Measurements from ENCODE around the gene NTRK3.
"Not testable (repeated sequence)": the region's sequence is repeated elsewhere in the genome, so short reads cannot be mapped to it uniquely, and the experiment has no call there.

NTRK3 gene

DNA sequence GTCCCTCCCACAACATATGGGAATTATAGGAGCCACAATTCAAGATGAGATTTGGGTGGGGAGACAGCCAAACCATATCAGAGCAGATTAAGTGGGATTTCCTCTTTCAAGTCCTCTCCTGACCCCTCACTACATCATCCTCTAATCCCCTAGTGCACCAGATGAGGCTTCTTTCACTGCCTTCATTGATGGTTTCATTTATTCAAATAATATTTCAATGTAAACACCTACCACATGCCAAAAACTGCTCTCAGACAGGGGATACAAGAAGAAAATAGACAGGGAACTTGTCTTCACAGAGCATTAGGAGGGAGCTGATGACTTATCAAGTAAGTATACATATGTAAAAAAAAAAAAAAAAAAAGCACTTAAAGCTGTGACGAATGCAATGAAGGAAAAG is 180.2 kb downstream of the NTRK3 start:
- no peak for DNase-seq (ENCODE audit: extremely low read depth, low read depth)
- TF ChIP-seq, protein P1, sequence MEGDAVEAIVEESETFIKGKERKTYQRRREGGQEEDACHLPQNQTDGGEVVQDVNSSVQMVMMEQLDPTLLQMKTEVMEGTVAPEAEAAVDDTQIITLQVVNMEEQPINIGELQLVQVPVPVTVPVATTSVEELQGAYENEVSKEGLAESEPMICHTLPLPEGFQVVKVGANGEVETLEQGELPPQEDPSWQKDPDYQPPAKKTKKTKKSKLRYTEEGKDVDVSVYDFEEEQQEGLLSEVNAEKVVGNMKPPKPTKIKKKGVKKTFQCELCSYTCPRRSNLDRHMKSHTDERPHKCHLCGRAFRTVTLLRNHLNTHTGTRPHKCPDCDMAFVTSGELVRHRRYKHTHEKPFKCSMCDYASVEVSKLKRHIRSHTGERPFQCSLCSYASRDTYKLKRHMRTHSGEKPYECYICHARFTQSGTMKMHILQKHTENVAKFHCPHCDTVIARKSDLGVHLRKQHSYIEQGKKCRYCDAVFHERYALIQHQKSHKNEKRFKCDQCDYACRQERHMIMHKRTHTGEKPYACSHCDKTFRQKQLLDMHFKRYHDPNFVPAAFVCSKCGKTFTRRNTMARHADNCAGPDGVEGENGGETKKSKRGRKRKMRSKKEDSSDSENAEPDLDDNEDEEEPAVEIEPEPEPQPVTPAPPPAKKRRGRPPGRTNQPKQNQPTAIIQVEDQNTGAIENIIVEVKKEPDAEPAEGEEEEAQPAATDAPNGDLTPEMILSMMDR (IDR thresholded peaks at IDR 0.05; ENCODE audit: low read depth, low read length) = no peak

DNA sequence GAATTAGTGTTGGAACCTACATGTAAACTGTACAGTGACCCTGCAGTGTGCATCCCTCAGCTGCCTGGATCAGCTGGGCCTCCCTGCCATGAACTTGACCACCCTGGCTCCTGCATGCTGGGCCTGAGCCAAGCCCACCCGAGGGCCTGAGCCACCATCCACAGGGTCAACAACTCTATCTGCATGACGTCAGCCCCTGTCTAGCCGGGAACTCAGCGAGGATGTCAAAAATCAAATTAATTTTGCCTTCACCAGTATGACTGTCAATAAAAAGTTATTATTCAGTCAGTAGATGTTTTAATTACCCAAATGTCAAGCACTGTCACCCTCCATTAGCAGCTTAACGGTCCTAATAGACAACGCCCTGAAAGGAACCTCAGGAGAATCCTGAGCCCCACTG is 181.4 kb downstream of the NTRK3 start:
- no peak for DNase-seq (ENCODE audit: extremely low read depth, low read depth)
- TF ChIP-seq, protein P1 (IDR thresholded peaks at IDR 0.05; ENCODE audit: low read depth, low read length) = no peak

DNA sequence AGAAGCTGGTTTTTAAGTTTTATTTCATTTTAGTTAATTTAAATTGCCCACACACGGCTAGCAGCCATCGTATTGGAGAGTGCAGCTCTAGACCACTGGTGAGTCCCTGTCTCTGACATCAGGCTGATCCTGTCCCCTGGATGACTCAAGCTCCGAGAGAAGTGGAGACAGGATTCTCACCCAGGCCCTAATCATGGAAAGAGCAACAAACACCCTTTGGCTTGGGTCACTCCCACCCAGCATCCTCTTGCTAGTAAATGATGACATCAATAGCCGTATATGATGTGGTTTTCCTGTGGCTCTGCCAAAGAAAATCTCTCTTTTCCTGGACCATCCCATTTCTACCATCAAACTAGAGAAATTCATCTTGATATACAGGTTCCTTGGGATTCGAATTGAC is 182.2 kb downstream of the NTRK3 start:
- TF ChIP-seq, protein P1 (IDR thresholded peaks at IDR 0.05; ENCODE audit: low read depth, low read length) = no peak

DNA sequence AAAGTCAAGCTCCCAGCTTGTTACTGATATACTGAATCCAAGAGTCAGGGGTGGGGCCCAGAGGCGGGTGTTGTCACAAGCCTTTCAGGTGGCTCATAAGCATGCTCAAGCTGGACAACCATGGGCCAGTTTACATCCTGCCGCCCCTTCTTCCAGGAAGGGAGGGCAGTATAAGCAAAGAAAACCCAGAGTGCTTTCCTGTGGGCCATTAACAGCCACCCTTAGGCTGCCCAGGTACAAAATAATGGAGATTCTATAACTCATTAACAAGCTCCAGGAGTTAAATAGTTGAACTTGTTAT is 183.2 kb downstream of the NTRK3 start:
- TF ChIP-seq, protein P1 (IDR thresholded peaks at IDR 0.05; ENCODE audit: low read depth, low read length) = no peak
- DNase-seq (ENCODE audit: extremely low read depth, low read depth) = no peak

More for the DNA sequence above, 182.2 kb downstream of the NTRK3 start:
- DNase-seq (ENCODE audit: extremely low read depth, low read depth) = no peak

DNA sequence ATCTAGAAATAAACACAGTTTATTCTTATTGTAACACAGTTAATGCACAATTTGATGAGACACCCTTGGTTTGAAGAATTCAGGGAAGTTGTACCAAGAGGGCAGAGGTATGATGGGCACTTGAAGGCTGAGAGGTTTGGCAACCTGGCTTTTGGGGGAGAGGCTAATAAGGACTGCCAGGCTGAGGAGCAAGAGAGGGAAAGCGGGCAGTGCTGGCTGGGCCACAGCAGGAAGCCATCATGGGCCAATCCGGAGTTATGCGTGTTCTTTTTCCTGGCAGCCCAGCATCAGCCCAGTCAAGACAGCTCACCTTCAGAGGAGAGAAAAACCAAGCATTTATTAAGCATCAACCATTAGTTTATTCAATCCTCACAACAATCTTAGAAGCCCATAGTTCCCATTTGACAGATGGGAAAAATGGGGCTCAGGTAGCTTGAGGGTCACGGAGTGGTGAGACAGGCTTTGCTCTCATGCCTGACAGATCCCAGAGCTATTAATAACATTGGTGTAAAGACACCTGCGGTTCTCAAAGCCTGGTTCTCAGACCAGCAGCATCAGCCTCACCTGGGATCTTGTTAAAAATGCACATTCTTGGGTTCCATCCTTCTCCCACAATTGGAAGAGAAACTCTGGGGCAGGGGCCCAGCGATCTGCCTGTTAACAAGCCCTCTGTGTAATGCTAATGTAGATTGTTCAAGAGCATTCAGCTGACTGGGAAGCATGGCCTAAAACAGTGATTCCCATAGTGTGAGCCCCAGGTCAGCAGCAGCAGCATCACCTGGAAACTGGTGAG is 183.7 kb downstream of the NTRK3 start:
- TF ChIP-seq, protein P1 (IDR thresholded peaks at IDR 0.05; ENCODE audit: low read depth, low read length) = no peak
- DNase-seq (ENCODE audit: extremely low read depth, low read depth) = no peak

DNA sequence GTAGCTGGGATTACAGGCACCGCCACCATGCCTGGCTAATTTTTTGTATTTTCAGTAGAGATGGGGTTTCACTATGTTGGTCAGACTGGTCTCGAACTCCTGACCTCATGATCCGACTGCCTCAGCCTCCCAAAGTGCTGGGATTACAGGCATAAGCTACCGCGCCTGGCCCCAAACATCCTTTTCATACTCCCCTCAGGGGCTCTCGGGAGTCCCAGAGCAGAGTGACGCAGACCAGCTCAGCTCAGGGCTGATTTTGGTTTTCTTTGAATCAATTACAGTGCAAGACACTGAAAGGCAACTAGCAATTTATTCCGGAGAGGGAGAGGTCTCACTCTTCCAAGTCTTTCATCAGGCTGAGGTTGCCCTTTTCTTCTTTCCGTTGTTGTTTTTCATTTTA is 184.4 kb downstream of the NTRK3 start:
- not testable (repeated sequence) for DNase-seq (ENCODE audit: extremely low read depth, low read depth)

DNA sequence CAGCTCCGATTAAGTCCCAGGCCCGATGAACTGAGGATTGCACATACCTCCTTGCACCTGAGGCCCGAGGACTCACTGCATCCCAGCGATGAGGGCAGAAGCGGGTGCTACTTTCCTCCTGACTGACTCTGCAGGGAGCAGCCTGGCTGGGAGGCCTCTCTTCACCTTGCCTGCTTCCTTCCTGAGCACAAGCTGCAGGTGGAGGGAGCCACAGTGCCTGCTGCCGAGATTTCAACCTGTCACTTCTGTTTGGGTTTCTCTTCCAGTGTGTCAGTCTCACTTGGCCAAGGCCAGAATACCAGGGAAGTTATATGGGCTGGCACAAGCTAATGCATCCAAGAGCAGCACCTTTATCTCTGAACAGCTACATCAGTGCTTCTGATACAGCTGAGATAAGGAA is 185.4 kb downstream of the NTRK3 start:
- TF ChIP-seq, protein P1 (IDR thresholded peaks at IDR 0.05; ENCODE audit: low read depth, low read length) = no peak
- no peak for DNase-seq (ENCODE audit: extremely low read depth, low read depth)

DNA sequence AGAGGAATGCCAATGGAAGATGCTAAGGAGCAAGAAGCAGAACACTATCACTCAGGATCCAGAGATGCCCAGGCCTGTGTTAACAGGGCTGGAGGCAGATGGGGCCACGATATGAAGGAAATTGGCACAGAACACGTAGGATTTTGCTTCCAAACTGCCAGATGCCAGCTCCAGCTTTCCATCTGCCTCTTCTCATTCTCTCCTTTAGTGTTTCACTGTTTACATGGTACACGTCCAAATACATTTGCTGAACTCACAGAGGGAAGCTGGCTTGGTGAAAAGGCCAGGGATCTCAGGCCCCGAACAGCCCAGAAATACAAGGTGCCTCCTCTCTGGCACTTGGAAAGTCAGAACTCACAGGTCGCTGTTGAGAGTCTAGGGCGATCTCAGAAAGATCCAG is 187.0 kb downstream of the NTRK3 start:
- TF ChIP-seq, protein P1 (IDR thresholded peaks at IDR 0.05; ENCODE audit: low read depth, low read length) = no peak

More for the DNA sequence above, 187.0 kb downstream of the NTRK3 start:
- no peak for DNase-seq (ENCODE audit: extremely low read depth, low read depth)

All from AG09319 (cell line).